HEK293 (cell line): Measurements from ENCODE around the gene SNHG17.

Experiments used
- MYNN ChIP-seq: fragments of 450-650 bp; formaldehyde crosslinking; IDR thresholded peaks from 2 replicates; pipeline ENCODE4 v1.5.1; 2016; ENCODE audit warnings: missing biosample characterization, missing genetic modification characterization, borderline replicate concordance
- ZFP3 ChIP-seq: fragments of 450-650 bp; formaldehyde crosslinking; IDR thresholded peaks from 2 replicates; pipeline ENCODE4 v1.5.1; 2016; ENCODE audit warnings: low read depth, missing biosample characterization, missing genetic modification characterization
- ZNF157 ChIP-seq: fragments of 450-650 bp; formaldehyde crosslinking; IDR thresholded peaks from 2 replicates; pipeline ENCODE4 v1.5.1; 2016; ENCODE audit warnings: missing biosample characterization, missing genetic modification characterization
- ZNF175 ChIP-seq: fragments of 450-650 bp; formaldehyde crosslinking; IDR thresholded peaks from 2 replicates; pipeline ENCODE4 v1.5.1; 2016; ENCODE audit warnings: missing biosample characterization, missing genetic modification characterization
- ZNF501 ChIP-seq: fragments of 450-650 bp; formaldehyde crosslinking; IDR thresholded peaks from 2 replicates; pipeline ENCODE4 v1.5.1; 2016; ENCODE audit warnings: missing biosample characterization, missing genetic modification characterization
- ZNF514 ChIP-seq: fragments of 450-650 bp; formaldehyde crosslinking; IDR thresholded peaks from 2 replicates; pipeline ENCODE4 v1.5.1; 2016; ENCODE audit warnings: missing biosample characterization, missing genetic modification characterization
- TF ChIP-seq, protein P1 (sequence below): fragments of 450-650 bp; formaldehyde crosslinking; IDR thresholded peaks from 2 replicates; pipeline ENCODE4 v1.5.1; 2016; ENCODE audit warnings: missing biosample characterization, missing genetic modification characterization
- TF ChIP-seq, protein P2 (sequence below): fragments of 450-650 bp; formaldehyde crosslinking; IDR thresholded peaks from 2 replicates; pipeline ENCODE4 v1.5.1; 2016; ENCODE audit warnings: missing biosample characterization, missing genetic modification characterization
- TF ChIP-seq, protein P3 (sequence below): fragments of 450-650 bp; formaldehyde crosslinking; IDR thresholded peaks from 2 replicates; pipeline ENCODE4 v1.5.1; 2017; ENCODE audit warnings: missing biosample characterization, missing genetic modification characterization

DNA sequence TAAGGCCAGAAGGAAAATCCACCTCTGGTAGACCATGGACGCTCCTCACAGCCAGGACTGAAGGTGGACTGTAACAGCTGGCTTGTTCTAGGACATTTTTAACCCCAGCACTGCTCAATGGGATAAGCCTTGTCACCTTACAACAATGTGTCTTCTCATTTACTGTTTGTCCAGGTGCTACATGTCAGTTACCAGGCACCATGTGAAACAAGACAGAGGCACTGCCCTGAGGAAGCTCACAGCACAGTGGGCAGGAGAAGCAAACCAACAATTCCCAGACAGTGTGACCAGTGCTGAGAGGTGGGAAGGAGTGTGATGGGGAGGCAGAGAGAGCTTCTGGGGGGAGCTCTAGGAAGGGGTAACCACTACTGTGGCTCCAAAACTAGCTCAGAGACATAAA is 10.7 kb downstream of the SNHG17 start:
- TF ChIP-seq, protein P1, sequence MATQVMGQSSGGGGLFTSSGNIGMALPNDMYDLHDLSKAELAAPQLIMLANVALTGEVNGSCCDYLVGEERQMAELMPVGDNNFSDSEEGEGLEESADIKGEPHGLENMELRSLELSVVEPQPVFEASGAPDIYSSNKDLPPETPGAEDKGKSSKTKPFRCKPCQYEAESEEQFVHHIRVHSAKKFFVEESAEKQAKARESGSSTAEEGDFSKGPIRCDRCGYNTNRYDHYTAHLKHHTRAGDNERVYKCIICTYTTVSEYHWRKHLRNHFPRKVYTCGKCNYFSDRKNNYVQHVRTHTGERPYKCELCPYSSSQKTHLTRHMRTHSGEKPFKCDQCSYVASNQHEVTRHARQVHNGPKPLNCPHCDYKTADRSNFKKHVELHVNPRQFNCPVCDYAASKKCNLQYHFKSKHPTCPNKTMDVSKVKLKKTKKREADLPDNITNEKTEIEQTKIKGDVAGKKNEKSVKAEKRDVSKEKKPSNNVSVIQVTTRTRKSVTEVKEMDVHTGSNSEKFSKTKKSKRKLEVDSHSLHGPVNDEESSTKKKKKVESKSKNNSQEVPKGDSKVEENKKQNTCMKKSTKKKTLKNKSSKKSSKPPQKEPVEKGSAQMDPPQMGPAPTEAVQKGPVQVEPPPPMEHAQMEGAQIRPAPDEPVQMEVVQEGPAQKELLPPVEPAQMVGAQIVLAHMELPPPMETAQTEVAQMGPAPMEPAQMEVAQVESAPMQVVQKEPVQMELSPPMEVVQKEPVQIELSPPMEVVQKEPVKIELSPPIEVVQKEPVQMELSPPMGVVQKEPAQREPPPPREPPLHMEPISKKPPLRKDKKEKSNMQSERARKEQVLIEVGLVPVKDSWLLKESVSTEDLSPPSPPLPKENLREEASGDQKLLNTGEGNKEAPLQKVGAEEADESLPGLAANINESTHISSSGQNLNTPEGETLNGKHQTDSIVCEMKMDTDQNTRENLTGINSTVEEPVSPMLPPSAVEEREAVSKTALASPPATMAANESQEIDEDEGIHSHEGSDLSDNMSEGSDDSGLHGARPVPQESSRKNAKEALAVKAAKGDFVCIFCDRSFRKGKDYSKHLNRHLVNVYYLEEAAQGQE (tag by site-specific recombination) = no peak
- TF ChIP-seq, protein P2, sequence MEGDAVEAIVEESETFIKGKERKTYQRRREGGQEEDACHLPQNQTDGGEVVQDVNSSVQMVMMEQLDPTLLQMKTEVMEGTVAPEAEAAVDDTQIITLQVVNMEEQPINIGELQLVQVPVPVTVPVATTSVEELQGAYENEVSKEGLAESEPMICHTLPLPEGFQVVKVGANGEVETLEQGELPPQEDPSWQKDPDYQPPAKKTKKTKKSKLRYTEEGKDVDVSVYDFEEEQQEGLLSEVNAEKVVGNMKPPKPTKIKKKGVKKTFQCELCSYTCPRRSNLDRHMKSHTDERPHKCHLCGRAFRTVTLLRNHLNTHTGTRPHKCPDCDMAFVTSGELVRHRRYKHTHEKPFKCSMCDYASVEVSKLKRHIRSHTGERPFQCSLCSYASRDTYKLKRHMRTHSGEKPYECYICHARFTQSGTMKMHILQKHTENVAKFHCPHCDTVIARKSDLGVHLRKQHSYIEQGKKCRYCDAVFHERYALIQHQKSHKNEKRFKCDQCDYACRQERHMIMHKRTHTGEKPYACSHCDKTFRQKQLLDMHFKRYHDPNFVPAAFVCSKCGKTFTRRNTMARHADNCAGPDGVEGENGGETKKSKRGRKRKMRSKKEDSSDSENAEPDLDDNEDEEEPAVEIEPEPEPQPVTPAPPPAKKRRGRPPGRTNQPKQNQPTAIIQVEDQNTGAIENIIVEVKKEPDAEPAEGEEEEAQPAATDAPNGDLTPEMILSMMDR (tag by site-specific recombination) = no peak
- TF ChIP-seq ZNF514 (no peak), ZFP3 (tag by site-specific recombination) (no peak), ZNF157 (tag by site-specific recombination) (no peak), MYNN (tag by site-specific recombination) (no peak), ZNF175 (no peak), ZNF501 (tag by site-specific recombination) (no peak)
- TF ChIP-seq, protein P3, sequence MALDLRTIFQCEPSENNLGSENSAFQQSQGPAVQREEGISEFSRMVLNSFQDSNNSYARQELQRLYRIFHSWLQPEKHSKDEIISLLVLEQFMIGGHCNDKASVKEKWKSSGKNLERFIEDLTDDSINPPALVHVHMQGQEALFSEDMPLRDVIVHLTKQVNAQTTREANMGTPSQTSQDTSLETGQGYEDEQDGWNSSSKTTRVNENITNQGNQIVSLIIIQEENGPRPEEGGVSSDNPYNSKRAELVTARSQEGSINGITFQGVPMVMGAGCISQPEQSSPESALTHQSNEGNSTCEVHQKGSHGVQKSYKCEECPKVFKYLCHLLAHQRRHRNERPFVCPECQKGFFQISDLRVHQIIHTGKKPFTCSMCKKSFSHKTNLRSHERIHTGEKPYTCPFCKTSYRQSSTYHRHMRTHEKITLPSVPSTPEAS (tag by site-specific recombination) = no peak
